Measurements from ENCODE around the gene ELP1.
"Not testable (repeated sequence)": the region's sequence is repeated elsewhere in the genome, so short reads cannot be mapped to it uniquely, and the experiment has no call there.

ELP1 gene

DNA sequence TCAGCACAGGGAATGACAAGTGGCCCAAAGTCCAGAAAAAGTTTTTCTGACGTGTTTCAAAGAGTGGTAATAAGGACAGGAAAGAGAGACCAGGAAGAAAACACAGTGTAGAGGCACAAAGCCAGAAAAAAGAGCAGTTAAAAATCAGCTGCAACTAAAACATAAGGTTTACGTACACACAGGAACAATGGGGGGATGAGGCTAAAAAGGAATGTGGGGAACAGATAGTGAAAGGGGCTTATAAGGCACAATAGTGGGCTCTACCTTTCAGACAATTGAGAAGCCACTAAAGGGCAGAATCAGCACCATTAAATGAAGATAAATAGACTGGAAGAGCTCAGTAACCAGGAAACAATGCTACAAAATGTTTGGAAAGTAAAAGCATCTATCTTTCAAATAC lies 5.5 kb downstream of the ELP1 start:
- DNase-seq, result no peak

DNA sequence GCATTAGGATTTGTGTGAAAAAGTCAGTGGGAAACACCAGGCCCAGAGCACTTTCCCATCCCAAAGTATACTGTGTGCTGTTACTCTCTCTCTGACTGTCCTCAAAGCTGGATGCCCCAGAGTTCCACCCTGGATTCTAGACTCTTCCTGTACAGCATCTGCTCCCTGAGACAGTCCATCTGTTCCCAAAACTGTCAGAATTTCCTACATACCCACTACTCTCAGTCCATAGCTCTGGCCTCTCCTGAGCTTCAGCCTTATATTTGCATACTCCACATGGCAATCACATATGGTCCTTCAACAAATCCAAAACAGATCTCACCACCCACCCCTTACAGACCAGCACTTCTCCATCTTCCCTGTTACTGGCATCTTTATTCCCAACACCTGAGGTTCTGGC lies 9.5 kb downstream of the ELP1 start:
- no peak for DNase-seq

DNA sequence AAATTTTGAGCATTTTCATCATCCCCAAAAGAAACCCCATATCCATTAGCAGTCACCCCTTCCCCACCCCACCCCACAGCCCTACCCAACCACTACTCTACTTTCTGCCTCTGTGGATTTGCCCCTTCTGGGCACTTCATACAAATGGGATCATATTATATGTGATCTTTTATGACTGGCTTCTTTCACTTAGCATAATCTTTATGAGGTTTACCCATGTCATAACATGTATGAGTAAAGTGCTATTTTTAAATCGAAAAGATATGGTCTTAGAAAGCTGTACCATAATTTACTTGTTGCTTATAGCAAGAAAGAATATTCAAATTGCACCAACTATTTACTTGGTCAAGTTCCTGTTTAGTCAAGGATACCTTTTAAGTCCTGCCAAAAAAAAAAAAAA lies 12.7 kb downstream of the ELP1 start:
- DNase-seq, result no peak

DNA sequence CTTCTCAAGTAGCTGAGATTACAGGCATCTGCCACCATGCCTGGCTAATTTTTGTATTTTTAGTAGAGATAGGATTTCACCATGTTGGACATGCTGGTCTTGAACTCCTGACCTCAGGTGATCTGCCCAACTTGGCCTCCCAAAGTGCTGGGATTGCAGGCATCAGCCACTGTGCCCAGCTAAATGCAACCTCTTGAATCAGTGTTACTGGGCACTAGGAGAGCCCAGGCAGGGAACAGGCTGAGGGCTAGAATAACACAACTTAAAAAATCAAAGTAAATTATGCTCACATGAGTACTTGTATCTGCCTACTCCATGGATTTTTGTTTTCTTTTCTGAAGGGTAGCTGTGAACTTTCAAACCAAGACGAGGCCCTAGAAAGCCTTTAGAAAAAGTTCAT lies 13.5 kb downstream of the ELP1 start:
- not testable (repeated sequence) for DNase-seq

DNA sequence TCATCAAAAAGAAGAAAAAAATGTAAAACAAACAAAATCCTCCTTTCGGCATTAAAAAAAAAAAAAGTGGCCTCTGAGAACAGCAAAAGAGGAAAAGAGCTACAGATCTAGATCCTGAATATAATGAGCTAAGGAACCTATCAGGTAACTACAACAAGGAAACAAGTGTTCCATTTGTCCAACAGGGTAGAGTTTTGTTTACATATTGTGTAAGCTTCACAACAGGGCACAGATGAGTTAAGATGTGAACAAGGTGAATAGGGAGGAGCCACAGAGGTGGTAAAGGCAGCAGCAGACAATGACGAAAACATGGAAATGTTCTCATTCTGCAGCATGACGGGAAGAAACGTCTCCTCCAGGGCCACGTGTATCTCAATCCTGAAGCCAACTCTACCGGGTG lies 14.4 kb downstream of the ELP1 start:
- DNase-seq, result no peak

DNA sequence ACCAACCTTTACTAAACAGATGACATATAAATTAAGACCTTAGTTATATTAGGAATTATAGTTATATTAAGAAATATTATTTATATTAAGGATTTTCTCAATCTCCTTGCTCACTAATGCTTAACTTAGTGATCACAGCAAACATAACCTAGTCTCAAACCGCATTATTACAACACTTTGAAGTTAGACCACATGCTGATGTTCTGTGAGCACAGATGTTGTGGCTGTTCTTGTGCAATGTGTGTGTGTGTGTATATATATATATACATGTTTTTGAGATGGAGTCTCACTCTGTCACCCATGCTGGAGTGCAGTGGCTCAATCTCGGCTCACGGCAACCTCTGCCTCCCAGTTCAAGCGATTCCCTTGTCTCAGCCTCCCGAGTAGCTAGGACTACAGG lies 20.5 kb downstream of the ELP1 start:
- no peak for DNase-seq

DNA sequence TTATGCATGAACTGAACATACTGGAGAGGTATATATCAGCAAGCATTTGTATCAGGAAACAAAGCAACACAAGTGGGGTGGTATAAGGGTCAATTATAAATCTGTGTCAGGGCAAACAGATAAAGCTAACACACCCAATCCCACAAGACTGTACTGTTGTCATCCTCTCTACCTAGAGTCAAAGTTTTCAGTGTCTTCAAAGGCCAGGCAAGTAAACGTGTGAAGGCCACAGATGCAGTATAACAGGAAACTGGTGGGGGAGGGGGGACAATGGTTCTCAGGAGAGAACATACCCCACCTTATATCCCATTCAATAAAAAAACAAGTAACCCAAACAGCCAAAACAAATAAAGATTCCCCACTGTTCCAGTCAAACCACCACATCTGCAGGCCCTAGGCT lies 22.1 kb downstream of the ELP1 start:
- no peak for DNase-seq

DNA sequence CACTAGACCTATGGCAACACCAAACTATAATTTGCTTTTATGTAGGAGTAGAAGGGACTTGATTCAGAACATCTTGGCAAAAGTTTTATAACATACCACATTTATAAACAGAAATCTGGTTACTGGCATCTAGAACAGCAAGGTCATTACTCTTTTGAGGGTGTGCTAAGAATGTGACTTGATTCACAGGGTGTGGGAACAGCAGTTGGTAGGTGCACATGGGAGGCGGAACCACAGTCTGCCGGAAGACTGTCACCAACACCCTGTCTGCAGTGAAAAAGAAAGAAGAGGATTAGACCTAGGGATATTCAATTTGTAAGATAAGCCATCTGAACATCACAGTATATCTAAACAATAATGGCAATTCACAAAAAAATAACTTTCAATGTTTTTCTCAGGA lies 23.0 kb downstream of the ELP1 start:
- DNase-seq, result no peak

DNA sequence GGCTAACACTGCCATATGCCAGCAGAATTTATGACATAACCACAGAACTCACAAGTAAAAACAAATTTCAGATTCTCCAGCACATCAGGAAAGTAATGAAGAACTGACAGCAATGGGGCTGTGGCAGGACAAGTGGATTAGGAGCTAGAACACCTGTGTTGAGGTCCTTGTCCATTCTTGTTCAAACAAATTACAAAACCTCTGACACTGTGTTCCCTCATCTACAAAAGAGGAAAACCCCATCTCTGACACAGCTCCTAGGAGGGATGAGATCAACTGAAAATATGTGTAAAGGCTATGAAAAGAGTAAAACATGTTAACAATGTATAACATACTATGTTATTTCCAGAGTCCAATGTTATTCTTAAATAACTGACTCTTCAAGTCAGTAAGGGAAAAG lies 23.5 kb downstream of the ELP1 start:
- no peak for DNase-seq

DNA sequence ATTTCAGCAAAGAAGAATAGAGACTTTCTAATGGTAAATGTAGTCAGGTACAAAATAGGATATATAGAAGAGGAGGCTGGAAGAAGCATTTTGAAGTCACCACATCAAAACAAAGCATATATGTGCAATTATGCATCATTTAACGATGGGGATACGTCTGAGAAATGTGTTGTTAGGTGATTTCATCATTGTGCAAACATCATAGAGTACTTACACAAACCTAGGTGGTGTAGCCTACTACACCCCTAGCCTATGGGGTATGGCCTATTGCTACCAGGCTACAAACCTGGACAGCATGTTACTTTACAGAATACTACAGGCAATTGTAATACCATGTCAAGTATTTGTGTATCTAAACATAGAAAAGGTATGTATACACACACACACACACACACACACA lies 28.4 kb downstream of the ELP1 start:
- DNase-seq, result no peak

DNA sequence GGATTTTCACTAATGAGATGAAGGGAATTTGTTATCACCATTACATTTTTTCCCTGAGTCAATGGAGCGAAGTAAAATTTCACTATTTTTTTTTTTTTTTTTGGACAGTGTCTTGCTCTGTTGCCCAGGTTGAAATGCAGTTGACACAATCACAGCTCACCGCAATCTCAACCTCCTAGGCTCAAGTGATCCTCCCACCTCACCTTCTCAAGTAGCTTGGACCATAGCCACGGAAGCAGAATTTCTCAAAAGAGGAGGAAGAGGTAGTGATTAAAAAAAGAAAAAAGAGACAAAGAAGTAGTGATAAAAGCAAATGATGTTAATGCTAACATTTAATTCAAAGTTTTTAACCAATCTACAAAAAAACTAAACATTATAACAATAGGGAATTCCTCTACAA lies 29.8 kb downstream of the ELP1 start:
- no peak for DNase-seq

DNA sequence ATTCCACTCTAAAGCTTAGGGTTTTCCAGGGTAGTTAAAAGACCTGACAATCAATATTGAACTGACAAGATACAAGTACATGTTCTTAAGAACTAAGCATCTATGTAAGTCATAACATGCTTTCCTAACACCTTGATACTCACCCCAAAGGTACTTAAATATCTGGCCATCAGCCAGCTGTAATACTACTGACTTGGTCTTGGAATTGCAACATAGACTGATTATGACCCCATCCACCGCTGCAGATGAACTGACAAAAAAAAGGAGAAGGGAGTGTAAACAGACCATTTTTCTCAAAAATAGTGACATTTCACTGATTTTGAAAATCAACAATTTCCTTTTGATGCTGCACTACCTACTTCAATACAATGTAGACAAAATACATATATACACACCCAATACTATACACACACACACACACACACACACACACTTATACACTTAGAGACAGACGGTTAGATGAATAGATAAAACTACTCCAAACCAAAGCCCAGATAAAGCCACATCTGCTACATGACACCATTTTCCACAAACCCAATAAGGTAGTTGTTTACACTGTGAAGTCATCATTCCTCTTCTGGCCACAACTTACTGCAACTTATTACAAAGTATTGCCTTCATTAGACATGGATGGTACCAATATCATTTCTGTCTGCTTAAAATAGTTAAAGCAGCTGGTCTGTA lies 30.4 kb downstream of the ELP1 start:
- DNase-seq, result no peak

DNA sequence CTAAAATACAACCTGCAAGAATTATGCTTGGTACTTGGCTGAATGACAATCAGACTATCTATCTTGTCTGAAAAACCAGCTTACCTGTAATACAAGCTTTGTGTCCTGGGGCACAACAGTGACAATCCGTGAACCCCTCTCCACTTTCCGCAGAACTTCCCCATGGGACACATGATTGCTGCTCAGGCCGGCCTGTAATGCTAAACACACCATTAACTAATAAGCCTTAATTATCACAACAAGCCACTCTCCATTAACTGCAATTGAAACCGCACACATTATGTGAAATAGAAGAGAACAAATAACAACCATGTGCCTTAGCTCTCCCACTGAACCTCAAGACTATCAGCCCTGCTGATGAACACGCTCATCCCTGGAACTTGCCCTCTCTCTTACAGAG lies 33.7 kb downstream of the ELP1 start:
- no peak for DNase-seq

DNA sequence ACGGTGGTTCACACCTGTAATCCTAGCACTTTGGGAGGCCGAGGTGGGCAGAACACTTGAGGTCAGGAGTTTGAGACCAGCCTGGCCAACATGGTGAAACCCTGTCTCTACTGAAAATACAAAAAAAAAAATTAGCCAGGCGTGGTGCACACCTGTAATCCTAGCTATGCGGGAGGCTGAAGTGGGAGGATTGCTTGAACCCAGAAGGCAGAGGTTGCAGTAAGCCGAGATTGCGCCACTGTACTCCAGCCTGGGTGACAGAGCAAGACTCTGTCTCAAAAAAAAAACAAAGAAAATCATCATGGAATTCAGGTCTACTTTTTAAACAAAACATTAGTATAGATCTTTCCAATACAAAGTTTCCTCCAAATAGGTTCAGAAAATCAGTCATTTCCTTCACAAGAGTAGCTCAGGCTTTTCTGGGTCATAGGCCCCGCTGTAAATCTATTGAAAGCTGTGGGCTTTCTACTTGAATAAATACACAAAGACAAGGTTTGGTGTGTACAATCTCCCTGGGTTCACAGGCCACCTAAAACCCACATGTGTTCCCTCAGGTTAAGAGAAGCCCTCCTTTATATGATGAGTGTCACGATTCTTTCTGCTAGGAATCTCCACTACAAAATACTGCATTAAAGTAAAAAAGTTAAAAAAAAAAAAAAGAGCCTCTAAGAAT lies 34.8 kb downstream of the ELP1 start:
- DNase-seq, result not testable (repeated sequence)

DNA sequence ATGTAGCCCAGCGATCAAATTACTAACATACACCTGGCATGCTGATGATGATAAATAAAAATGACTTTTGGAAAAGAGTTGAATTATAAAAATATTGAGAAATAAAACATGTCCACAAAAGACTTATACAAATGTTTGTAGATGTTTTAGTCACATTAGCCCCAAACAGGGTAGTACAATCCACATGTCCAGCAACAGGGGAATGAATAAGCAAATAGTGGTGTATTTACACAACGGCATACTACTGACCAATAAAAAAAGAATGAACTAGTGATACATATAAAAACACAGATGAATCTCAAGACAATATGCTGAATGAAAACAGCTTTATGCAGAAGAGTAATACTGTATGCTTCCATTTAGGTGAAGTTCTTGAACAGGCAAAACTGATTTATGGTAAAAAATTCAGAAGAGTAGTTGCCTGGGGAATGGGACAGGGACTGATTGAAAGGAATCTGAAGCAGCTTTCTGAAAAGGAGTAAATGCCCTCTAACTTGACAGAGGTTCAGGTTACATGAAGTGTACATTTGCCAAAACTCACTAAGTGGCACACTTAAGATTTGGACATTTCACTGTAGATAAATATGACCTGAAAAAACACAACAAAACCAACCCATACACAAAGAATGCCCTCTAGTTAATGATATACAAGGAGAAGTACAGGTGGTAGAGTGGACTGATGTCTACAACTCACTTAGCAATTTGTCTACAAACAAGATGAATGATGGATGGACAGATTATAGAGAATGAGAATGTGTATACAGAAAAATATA lies 36.4 kb downstream of the ELP1 start:
- DNase-seq, result no peak

DNA sequence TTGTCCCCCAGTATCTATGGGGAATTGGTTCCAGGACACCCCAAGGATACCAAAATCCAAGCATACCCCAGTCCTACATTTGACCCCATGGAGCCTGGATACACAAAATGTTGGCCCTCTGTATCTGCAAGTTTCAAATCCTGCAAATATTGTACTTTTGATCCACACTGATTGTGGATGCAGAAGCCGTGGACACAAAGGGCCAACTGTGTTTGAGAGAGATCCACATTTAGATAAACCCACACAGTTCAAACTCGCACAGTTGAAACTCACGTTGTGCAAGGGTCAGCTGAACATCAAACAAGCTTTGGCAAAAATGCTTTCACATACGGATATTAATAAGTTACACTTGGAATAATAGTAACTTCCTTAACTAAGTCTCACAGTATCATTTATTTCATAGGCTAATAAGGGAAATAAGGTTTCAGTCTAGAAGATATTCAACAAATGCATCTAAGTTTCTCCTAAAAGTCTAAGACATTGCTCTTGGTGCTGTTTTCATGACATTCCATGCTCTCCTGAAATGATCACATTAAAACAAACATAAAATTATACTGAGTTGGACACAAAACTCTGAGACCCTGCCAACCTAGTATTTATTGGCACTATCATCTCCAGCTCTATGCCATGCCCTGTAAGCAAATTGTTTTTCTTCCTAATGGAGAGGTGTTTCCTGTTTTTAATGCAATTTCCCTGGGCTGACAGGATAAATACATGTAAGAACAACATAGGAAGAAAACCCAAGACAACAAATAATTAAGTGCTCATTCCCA lies 39.5 kb downstream of the ELP1 start:
- no peak for DNase-seq

DNA sequence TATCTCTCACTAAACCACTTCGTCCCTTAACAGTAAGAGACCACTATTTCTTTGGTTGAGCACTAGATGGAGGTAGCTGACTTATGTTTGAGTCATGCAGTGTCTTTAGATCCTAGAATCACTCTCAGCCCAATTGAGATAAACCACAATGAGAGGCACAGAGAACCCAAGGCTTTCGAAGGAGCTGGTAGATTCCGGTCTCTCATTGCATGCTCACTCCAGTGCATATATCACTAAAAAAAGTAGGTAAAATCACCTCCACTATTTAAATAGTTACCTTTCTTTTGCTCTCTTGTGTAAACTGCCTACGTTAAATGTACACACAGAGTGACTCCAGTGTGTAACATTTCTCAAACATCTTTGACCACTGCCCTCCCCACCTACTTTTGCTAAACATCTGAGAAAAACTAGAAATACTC lies 44.3 kb downstream of the ELP1 start:
- DNase-seq, result no peak

DNA sequence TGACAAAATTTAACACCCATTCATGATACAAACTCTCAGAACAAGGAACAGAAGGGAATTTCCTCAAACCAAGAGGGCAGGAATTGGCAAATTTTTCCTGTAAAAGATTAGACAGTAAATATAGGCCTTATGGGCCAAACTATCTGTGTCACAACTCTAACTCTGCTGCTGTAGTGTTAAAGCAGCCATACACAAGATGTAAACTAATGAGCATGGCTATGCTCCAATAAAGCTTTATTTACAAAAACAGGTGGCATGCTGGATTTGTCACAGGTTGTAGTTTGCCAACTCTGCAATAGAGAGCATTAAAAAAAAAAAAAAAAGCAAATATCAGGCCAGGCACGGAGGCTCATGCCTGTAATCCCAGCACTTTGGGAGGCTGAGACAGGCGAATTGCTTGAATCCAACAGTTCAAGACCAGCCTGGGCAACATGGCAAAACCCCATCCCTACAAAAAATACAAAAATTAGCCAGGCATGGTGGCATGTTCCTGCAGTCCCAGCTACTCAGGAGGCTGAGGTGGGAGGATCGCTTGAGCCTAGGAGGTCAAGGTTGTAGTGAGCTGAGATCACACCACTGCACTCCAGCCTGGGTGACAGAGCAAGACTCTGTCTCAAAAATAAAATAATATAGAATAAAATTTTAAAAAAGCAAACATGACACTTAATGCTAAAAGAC lies 47.2 kb downstream of the ELP1 start:
- DNase-seq, result not testable (repeated sequence)

DNA sequence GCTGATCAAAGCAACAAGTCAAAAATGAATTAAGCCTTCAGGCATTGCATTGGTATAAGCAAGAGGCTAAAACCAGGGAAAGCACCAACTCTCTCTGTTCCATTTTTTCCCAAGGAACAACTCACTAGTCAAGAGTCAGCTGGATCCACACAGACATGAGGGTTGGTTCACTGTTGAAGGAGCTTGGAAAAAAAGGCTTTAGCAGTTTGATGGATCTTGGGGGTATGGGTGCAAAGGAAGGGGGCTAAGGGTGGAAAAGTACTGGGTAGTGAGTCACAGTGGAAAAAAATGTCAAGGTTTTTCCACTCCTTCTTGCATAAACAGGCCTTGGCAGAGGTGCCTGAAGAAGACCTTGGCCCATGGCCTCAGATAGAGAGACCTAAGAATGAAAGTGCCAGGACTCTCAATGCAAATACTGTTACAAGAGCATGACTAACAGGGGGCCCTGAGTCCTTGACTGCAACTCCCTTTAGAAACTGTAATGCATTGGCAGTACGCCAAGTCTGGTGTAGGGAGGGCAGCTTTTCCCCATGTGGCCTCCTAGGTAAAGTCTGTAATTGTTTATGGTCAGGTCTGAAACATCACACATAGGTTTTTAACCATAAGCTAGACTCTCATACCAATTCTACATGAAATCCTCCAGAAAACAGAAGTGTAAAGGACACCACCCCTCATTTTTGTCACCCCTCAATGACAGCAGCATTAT lies 48.1 kb downstream of the ELP1 start:
- DNase-seq, result no peak

DNA sequence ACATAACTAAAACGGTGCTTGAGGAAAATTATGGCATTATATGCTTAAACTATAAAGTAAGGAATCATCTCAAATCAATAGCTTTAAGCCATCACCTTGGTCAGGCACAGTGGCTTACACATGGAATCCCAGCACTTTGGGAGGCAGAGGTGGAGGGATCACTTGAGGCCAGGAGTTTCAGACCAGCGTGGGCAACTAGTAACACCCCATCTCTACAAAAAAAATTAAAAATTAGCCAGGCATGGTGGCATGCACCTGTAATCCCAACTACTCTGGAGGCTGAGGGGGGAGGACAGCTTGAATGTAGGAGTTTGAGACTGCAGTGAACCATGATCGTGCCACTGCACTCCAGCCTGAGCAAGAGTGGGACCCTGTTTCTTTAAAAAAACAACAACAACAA lies 49.2 kb downstream of the ELP1 start:
- DNase-seq, result no peak

DNA sequence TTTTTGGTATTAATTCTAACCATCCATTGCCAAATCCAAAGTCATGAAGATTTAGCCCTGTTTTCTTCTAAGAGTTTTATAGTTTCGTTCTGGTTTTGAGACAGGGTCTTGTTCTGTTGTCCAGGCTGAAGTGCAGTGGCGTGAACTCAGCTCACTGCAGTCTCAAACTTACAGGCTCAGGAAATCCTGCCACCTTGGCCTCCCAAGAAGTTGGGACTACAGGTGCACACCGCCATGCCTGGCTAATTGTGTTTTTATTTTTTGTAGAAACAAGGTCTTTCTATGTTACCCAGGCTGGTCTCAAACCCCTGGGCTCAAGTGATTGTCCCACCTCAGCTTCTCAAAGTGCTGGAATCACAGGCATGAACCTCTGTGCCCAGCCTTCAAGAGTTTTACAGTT lies 50.8 kb downstream of the ELP1 start:
- DNase-seq, result no peak

All from CD4-positive, alpha-beta T cell treated with Interferon gamma for 1 hour (primary cell).